ENCODE measurements around the gene DPP6. TPM values are rescaled to one million over a fixed set of nuclear protein-coding genes. Genes with fewer than 3 reads are reported as not detected.

The DPP6 gene
- total and polyA plus RNA-seq, 2 experiments from 2014 or later: 0.21 TPM; not detected in 1

- no peaks in the 10 kb centered on the region for H3K4me1 ChIP-seq (ENCODE audit: low read depth)
- H3K36me3 ChIP-seq: no peaks in the 10 kb centered on the region
- H3K4me3 ChIP-seq: no peak overlapping the region
- TF ChIP-seq, protein P1, sequence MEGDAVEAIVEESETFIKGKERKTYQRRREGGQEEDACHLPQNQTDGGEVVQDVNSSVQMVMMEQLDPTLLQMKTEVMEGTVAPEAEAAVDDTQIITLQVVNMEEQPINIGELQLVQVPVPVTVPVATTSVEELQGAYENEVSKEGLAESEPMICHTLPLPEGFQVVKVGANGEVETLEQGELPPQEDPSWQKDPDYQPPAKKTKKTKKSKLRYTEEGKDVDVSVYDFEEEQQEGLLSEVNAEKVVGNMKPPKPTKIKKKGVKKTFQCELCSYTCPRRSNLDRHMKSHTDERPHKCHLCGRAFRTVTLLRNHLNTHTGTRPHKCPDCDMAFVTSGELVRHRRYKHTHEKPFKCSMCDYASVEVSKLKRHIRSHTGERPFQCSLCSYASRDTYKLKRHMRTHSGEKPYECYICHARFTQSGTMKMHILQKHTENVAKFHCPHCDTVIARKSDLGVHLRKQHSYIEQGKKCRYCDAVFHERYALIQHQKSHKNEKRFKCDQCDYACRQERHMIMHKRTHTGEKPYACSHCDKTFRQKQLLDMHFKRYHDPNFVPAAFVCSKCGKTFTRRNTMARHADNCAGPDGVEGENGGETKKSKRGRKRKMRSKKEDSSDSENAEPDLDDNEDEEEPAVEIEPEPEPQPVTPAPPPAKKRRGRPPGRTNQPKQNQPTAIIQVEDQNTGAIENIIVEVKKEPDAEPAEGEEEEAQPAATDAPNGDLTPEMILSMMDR (IDR thresholded peaks at IDR 0.05; ENCODE audit: low read depth, low read length): no peak
- no peaks in the 10 kb centered on the region for H3K9me3 ChIP-seq (ENCODE audit: low read depth)
- DNase-seq (ENCODE audit: low read depth in 1 of 2, low spot score in 1 of 2): no peak
- H3K27ac ChIP-seq: no peak overlapping the region
- no peaks in the 10 kb centered on the region for H3K27me3 ChIP-seq
These were observed 525.1 kb downstream of the DPP6 start for GRCh38 chr7:154577141-154577873.

GRCh38 chr7:154578336-154578735 lies 526.1 kb downstream of the DPP6 start:
- H3K27me3 ChIP-seq: no peaks in the 10 kb centered on the region
- no peaks in the 10 kb centered on the region for H3K4me1 ChIP-seq (ENCODE audit: low read depth)
- no peak overlapping the region for H3K4me3 ChIP-seq
- DNase-seq (ENCODE audit: low read depth in 1 of 2, low spot score in 1 of 2): no peak
- H3K36me3 ChIP-seq: no peaks in the 10 kb centered on the region
- H3K9me3 ChIP-seq (ENCODE audit: low read depth): no peaks in the 10 kb centered on the region
- no peak overlapping the region for H3K27ac ChIP-seq
- TF ChIP-seq, protein P1 (IDR thresholded peaks at IDR 0.05; ENCODE audit: low read depth, low read length): no peak

- DNase-seq (ENCODE audit: low read depth in 1 of 2, low spot score in 1 of 2): no peak
- Histone ChIP-seq H3K27me3 (no peaks in the 10 kb centered on the region), H3K4me3 (no peak overlapping the region), H3K27ac (no peak overlapping the region), H3K9me3 (ENCODE audit: low read depth) (no peaks in the 10 kb centered on the region), H3K36me3 (no peaks in the 10 kb centered on the region), H3K4me1 (ENCODE audit: low read depth) (no peaks in the 10 kb centered on the region)
- TF ChIP-seq, protein P1 (IDR thresholded peaks at IDR 0.05; ENCODE audit: low read depth, low read length): no peak
These were observed 527.5 kb downstream of the DPP6 start for GRCh38 chr7:154579711-154580110.

GRCh38 chr7:154581251-154581890 lies 529.2 kb downstream of the DPP6 start:
- Histone ChIP-seq H3K4me3 (no peak overlapping the region), H3K4me1 (ENCODE audit: low read depth) (no peaks in the 10 kb centered on the region), H3K27ac (no peak overlapping the region), H3K9me3 (ENCODE audit: low read depth) (no peaks in the 10 kb centered on the region), H3K36me3 (no peaks in the 10 kb centered on the region), H3K27me3 (no peaks in the 10 kb centered on the region)
- DNase-seq (ENCODE audit: low read depth in 1 of 2, low spot score in 1 of 2): no peak
- TF ChIP-seq, protein P1 (IDR thresholded peaks at IDR 0.05; ENCODE audit: low read depth, low read length): no peak

- Histone ChIP-seq H3K4me3 (no peak overlapping the region), H3K27ac (no peak overlapping the region), H3K9me3 (ENCODE audit: low read depth) (no peaks in the 10 kb centered on the region), H3K4me1 (ENCODE audit: low read depth) (peaks cover 10% of the 10 kb centered on the region), H3K27me3 (no peaks in the 10 kb centered on the region), H3K36me3 (no peaks in the 10 kb centered on the region)
- DNase-seq (ENCODE audit: low read depth in 1 of 2, low spot score in 1 of 2): no peak
- TF ChIP-seq, protein P1 (IDR thresholded peaks at IDR 0.05; ENCODE audit: low read depth, low read length): no peak
These were observed 531.3 kb downstream of the DPP6 start for GRCh38 chr7:154583454-154583853.

Measured in cardiac muscle cell (in vitro differentiated cells and primary cell).